Cerebellar nuclear complex (tissue), 1 donor: Measurements from ENCODE around the gene IQGAP1.
"Not testable (repeated sequence)": the region's sequence is repeated elsewhere in the genome, so short reads cannot be mapped to it uniquely, and the experiment has no call there.

Experiments
- DNase-seq, 2 experiments: peaks; one replicate each; lab custom pipeline; 2025; lab: John Stamatoyannopoulos, UW

Gene IQGAP1

GRCh38 chr15:90387534-90388461 is at the start of gene IQGAP1:
TSS of gene IQGAP1 (plus strand) at chr15:90388242. CDS start at chr15:90388342, 100 bp downstream.
- peak; percentile 90 to 92 for DNase-seq

DNA sequence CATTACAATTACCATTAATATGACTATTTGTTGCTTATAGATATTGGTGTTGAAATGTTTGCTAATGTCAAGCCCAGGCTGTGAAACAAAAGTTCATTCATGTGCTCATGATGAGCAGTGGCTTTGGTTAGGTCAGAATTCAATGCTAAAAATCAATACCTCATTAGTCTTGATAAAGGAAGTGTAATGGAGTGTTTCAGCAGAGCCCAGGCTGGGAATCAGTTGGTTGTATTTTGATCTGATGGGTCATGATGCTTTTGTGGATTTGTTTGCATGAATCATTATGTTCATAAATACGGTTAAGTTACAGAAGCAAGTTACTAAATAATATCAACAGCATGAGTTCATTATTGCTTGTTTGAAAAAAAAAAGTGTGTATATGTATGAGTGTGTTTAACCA is 49.5 kb upstream of the IQGAP1 start:
- no peak for DNase-seq

DNA sequence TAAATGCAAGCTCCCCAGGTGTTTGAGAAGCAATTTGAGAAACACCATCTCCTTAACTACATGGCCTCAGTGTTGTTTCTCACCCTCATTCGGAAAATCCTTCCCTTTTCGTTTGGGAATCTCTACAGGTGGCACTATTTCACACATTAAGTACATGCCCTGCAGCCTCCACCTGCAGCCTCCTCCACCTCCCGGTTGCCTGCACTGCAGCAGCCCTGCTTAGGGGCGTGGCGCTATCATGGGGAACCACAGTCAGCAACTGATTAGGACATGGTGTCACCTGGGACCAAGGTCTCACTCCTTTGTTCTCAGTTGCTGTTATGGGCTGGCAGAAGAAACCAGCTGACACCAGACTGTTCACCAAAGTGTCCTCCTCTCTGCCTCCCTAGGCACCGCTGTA is 47.7 kb upstream of the IQGAP1 start:
- no peak for DNase-seq

DNA sequence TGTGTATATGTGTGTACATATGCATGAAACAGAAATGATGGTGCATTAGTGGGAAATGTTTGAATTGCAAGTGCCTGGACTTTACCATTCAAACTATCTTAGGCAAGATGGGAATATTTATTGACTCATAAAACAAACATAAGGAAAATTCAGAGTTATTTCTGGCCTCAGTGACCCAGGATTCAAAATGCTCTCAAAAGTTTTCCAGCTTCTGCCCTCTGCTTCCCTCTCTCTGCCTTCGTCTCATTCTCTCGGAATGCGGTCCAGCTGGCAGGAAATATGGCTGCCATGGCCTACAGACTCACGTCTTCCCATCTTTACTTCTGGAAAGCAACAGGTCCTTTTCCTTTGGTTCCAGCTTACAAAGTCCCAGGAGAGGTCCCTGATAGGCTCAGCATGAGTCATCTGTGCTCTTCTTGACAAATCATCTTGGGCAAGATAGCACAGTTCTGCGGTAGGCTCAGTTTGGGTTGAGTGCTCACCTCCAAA is 44.7 kb upstream of the IQGAP1 start:
- DNase-seq = no peak

- DNase-seq = no peak
Measured at GRCh38 chr15:90344662-90345061, 43.4 kb upstream of the IQGAP1 start.

DNA sequence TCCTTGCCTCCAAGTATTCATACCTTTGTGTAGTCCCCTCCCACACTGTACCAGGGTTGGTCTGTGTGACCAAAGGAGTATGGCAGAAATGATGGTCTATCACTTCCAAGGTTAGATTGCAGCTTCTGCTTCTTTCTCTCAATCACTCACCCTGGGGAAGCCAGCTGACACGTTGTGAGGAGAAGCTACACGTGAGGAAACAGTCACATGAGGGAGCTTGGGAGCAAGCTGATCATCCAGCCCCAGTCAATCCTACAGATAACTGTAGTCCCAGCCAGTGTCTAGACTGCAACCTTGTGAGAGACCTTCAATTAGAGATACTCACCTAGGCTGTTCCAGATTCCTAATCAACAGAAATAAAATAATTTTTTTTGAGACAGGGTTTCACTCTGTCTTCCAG is 42.2 kb upstream of the IQGAP1 start:
- no peak for DNase-seq

DNA sequence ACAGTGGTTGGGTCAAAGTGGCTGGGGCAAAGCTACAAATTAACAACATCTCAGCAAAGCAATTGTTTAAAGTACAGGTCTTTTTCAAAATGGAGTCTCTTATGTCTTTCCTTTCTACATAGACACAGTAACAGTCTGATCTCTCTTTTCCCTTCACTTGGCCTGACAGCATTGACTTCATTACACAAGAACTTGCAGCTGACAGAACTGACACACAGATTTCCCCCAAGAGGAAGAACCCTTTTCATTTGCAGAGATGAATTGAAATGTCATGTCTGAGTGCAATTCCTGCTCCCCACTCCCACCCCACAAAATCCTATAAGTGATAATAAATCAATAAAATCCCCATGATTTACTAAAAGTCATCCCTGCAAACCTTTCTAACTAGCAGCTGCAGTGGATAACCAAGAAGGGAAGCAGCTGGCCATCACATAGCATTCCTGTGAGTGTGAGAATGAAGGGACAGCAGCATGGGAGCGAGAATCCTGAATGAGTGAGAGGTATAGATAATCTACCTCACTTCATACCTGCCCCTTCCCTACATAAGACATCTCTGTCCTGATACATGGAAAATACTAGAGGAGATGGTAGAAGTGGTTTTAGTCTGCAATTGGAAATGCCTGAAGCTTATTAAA is 40.5 kb upstream of the IQGAP1 start:
- not testable (repeated sequence) for DNase-seq

GRCh38 chr15:90348456-90348855 is 39.6 kb upstream of the IQGAP1 start:
- DNase-seq = no peak

GRCh38 chr15:90349072-90349471 is 39.0 kb upstream of the IQGAP1 start:
- no peak for DNase-seq

DNA sequence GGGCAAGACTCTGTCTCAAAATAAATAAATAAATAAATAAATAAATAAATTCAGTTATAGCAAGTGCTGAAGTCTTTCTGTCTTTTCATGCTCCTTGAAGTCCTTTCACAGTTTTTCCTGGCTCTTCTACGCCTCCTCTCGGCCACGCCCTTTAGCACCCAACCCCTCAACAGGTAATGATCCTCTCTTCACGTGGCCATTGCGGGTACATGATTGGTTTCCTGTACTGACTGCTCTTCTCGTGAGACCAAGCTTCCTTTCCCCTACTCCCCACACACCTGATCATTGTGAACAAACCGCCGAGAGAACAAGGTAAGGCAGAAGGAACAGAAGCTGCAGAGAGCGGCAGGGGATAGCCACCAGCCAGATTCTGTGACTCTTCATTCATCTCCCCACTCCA is 38.2 kb upstream of the IQGAP1 start:
- DNase-seq = no peak

DNA sequence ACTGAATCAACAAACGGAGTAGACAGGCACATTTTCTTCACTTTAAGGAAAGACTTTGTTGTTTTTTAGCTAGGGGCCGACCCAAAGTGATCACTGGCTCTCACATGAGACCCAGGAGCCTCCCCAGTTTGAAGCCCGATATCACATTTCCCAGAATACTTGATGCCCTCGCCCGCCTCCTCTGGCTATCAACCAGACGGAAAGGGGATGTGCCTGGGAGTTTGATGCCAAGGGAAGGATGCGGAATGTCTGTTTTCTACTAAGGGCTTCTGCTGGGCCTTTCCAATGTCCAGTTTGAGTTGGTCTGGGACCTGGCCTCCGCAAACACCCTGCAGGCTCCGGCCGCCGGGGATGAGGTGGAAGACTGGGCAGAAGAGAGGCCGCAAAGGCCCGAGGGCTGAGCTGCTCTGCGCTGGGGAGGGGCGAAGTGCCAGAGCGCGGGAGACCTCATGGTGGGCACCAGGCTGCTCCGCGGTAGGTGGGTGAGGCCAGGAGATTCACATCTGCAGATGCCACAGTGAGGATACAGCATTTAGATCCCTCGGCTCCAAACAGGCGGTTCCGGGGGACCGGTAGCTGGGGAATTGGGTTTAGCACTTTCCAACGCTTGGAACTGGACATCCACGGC is 36.4 kb upstream of the IQGAP1 start:
- DNase-seq = peak in 1 of 2 experiments; percentile 74

DNA sequence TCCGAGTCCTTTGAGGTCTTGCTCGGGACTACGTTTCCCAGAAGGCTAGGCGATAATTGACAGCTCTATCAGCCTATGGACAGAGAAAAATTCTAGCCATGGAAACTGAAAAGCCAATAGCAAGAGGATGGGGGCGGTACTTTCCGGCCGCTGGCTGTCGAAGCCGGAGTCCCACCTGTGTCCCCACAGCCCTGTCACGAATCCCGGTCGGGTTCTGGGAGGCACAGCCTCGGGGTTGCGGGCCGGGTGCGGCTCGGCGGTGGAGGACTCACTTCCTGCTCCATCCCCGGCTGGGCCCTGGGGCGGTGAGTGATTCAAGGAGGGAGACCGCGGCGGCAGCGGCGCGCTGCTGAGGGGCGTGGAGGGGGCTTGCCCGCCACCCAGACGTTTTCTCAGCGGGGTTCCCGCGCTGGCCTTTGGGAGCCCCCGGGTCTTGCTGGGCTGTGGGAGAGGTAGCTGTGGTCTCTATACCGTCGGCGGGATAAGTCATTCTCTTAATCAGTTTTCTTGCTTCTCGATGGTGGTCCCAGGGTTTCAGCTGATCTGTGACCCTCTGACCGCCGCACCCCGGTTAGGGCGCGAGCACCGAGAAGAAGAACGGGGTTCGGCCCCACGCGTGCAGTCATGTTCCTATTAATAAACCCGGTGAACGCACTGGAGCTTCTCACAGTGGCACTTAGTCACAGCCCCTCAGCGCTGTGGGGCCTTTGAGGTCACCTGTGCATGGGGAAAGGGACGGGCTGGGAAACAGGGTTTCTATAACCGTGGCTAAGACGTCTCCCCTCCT is 35.7 kb upstream of the IQGAP1 start, which contains the start of gene ZNF774:
Gene ZNF774, plus strand, starts transcription at position 178 of the 787 bp plus-strand sequence. CDS start 2,377 bp downstream, outside the sequence.
- peak; percentile 72 to 88 for DNase-seq

- no peak for DNase-seq
Measured at GRCh38 chr15:90354986-90355385, 33.1 kb upstream of the IQGAP1 start.

DNA sequence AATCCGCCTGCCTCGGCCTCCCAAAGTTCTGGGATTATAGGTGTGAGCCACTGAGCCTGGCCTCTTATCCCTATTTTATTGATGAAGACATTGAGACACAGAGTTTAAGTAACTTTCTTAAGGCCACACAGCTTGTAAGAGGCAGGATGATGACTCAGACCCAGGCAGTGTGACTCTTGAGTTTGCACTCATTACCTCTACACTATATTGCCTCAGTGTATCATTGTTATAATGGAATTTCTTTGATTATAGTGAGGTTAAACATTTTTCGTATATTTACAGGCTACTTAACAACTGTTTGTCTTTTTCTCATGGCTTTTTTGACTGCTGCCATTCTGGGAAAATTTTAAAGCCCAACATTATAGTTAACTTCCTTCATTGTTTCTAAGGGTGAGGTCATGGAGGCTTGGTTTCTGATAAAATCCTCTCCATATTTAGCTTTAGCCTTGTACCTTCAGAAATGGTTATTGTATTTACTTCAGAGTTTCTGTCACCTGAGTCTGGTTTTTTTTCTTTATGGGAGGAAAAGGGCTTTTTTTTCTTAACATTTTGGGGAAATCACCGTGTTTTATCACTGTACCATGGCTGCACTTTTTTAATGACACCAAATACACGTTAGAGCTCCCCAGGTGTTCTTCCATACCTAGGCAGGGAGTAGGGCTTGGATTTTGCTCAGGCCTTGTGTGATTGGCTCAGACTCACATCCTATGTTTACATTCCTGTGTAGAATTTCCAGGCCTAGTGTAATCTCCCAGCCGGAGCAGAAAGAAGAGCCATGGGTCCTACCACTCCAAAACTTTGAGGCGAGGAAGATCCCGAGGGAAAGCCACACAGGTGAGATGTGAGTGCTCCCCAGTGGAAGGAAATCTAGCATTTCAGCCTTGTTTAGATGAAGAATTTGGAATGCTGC is 29.7 kb upstream of the IQGAP1 start:
- DNase-seq = no peak

- no peak for DNase-seq
Measured at GRCh38 chr15:90360746-90361145, 27.3 kb upstream of the IQGAP1 start.

DNA sequence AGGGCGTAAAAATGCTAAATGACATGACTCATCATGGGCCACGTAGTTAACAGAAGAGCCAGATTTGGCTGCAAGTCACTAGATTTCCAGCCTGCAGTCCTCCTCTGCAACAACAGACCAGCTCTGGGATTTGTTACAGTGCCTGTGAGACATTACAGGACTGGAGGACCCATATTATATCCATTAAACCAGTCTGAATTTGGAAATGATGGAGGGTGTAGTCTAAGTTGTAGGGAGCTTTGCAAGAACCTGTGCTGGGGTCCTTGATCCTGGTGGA is 25.2 kb upstream of the IQGAP1 start:
- DNase-seq = no peak

GRCh38 chr15:90364251-90364650 is 23.8 kb upstream of the IQGAP1 start:
- no peak for DNase-seq

DNA sequence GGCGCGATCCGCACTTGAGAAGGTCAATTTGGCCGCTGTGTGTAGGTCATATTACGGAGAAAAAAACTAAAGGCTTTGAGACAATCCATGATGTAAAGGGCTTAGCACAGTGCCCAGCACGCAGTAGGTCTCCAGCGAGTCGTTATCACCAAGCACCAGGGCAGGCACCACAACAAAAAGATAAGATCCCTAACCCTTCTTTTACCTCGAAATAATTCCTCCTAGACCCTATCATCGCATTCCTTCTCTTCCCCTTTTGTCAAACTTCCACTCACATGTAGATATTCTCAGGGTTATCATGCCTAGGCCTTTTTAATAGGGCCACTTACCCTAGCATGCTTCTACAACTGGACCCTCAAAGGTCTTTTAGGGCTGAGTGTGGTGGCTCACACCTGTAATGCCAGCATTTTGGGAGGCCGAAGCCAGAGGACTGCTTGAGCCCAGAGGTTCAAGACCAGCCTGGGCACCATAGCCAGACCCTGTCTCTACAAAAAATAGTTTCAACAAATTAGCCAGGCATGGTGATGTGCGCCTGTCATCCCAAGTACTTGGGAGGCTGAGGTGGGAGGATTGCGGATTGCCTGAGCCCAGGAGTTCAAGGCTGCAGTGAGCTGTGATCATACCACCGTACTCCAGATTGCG is 22.5 kb upstream of the IQGAP1 start:
- DNase-seq = no peak

DNA sequence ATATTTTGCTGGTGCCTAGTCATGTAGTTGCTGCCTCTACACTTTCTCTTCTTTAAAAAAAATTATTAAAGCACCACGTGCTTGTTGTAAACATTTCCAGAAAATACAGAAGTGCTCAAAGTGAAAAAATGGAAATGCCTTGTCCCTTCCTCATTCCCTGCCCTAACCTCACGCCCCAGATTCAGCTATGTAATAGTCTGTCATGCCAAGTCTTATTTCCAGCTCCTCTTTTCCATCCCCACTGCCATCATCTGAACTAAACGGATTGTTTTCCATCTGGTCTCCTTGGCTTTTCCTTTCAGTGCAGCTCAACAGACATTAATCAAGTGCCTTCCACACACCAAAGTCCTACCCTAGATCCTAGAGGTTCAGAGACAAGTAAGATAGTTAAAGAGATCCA is 20.5 kb upstream of the IQGAP1 start:
- DNase-seq = no peak

GRCh38 chr15:90375071-90375470 is 13.0 kb upstream of the IQGAP1 start:
- DNase-seq = no peak
